Measurements from ENCODE around the gene TENM4.

DNA sequence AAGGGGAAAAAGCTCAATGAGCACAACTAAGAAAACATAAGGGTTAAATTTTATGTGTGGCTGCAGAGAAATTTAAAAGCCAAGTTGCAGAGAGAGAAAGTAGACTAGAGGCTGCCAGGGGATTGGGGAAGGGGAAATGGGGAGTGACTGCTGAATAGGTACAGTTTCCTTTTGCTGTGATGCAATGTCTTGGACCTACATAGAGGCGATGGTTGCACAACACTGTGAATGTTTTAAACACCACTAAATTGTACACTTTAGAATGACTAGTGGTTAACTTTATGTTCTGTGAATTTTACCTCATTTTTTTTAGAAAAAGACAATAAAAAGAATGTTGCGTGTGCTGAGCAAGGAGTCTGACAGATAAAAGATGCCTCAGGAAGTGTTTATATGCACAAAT is 36.5 kb downstream of the TENM4 start:
- TF ChIP-seq EZH2 (IDR thresholded peaks at IDR 0.05; ENCODE audit: borderline replicate concordance, low read depth, low read length, severe bottlenecking) = no peak
- TF ChIP-seq, protein P1, sequence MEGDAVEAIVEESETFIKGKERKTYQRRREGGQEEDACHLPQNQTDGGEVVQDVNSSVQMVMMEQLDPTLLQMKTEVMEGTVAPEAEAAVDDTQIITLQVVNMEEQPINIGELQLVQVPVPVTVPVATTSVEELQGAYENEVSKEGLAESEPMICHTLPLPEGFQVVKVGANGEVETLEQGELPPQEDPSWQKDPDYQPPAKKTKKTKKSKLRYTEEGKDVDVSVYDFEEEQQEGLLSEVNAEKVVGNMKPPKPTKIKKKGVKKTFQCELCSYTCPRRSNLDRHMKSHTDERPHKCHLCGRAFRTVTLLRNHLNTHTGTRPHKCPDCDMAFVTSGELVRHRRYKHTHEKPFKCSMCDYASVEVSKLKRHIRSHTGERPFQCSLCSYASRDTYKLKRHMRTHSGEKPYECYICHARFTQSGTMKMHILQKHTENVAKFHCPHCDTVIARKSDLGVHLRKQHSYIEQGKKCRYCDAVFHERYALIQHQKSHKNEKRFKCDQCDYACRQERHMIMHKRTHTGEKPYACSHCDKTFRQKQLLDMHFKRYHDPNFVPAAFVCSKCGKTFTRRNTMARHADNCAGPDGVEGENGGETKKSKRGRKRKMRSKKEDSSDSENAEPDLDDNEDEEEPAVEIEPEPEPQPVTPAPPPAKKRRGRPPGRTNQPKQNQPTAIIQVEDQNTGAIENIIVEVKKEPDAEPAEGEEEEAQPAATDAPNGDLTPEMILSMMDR (IDR thresholded peaks at IDR 0.05; ENCODE audit: borderline replicate concordance, extremely low read depth, low read length, poor library complexity, severe bottlenecking) = no peak

All from DND-41 (cell line).